Endothelial cell of umbilical vein (primary cell): ENCODE results near the gene PIGX. TPM values are rescaled to one million over a fixed set of nuclear protein-coding genes. Genes with fewer than 3 reads are reported as not detected.

Experiments
- BruUV-seq: library from RNA; stranded (reverse); fragments of 400-500 nt; replicated peaks from 2 replicates; lab custom pipeline; 2021; lab: Mats Ljungman, UMichigan
- CTCF ChIA-PET: fragments of 300-600, 350-600 bp; sonication (Branson Sonifier 250); formaldehyde crosslinking; loops from one replicate; lab custom pipeline; 2021; ENCODE audit warnings: antibody characterized with exemption, inconsistent platforms; lab: Charles Lee
- POLR2A ChIA-PET: fragments of 300-600, 350-600 bp; sonication (Branson Sonifier 250); formaldehyde crosslinking; loops from one replicate; lab custom pipeline; 2021; ENCODE audit warnings: antibody characterized with exemption, inconsistent platforms; lab: Charles Lee
- DNase-seq: peaks from one replicate; pipeline ENCODE4 v3.0.0-alpha.2; 2011; ENCODE audit warnings: low read depth, low spot score
- FAIRE-seq: peaks from 2 replicates; lab custom pipeline; 2011; peaks lifted over from hg19 to GRCh38; lab: Jason Lieb, UNC
- H2AFZ ChIP-seq: 2 replicates; pipeline ENCODE4 v1.6.0; 2012; ENCODE audit warnings: low read depth, low read length, control low read depth, inconsistent platforms
- H3K27ac ChIP-seq: 2 replicates; pipeline ENCODE4 v1.5.1; 2011; ENCODE audit warnings: low read depth, mild to moderate bottlenecking, control low read depth, low read length, moderate library complexity; ENCODE audit not compliant: insufficient read depth
- H3K27me3 ChIP-seq, 2 experiments: 2 replicates each; pipeline versions ENCODE4 v1.6.0 to v1.6.1; 2011; ENCODE audit warnings: low read length in 2 of 2, mixed read lengths in 1 of 2; ENCODE audit not compliant: control insufficient read depth in 2 of 2, insufficient read depth in 2 of 2
- H3K36me3 ChIP-seq, 2 experiments: 2 replicates in 1 of 2; 3 replicates in 1 of 2; pipeline ENCODE4 v1.5.1; 2011; ENCODE audit warnings: low read length in 2 of 2, mild to moderate bottlenecking in 1 of 2, moderate library complexity in 1 of 2; ENCODE audit not compliant: control insufficient read depth in 2 of 2, insufficient read depth in 2 of 2; ENCODE audit errors: extremely low read depth in 1 of 2
- H3K4me1 ChIP-seq: 3 replicates; pipeline ENCODE4 v1.5.1; 2011; ENCODE audit warnings: mild to moderate bottlenecking, low read length; ENCODE audit not compliant: control insufficient read depth, insufficient read depth; ENCODE audit errors: extremely low read depth
- H3K4me2 ChIP-seq: 2 replicates; pipeline ENCODE4 v1.6.1; 2011; ENCODE audit warnings: low read length, control low read depth, mixed read lengths; ENCODE audit not compliant: insufficient read depth
- H3K4me3 ChIP-seq, 3 experiments: fragments of 200-600 bp in 1 of 3; sonication (generic), shearing (Covaris generic) in 1 of 3; replicated peaks in 1 of 3; 2 replicates each; pipeline ENCODE4 v1.5.1; 2011 to 2016; ENCODE audit warnings: control low read depth in 3 of 3, low read length in 3 of 3, mild to moderate bottlenecking in 2 of 3, inconsistent platforms in 1 of 3, low read depth in 1 of 3, moderate library complexity in 1 of 3; ENCODE audit not compliant: insufficient read depth in 1 of 3
- H3K79me2 ChIP-seq: 2 replicates; pipeline ENCODE4 v1.6.0; 2012; ENCODE audit warnings: low read length, inconsistent platforms; ENCODE audit not compliant: control insufficient read depth, insufficient read depth
- H3K9ac ChIP-seq: replicated peaks from 2 replicates; pipeline ENCODE3; 2011; ENCODE audit warnings: low read length, control low read depth; ENCODE audit not compliant: insufficient read depth; ENCODE audit errors: extremely low read depth
- H3K9me1 ChIP-seq: replicated peaks from 3 replicates; pipeline ENCODE4 v1.6.0; 2011; ENCODE audit warnings: mild to moderate bottlenecking, low read length; ENCODE audit not compliant: control insufficient read depth, insufficient read depth; ENCODE audit errors: extremely low read depth
- H3K9me3 ChIP-seq: replicated peaks from 2 replicates; pipeline ENCODE4 v1.5.1; 2012; ENCODE audit warnings: low read length, inconsistent platforms; ENCODE audit not compliant: control insufficient read depth, insufficient read depth
- H4K20me1 ChIP-seq: replicated peaks from 2 replicates; pipeline ENCODE3; 2011; ENCODE audit warnings: mild to moderate bottlenecking, low read length; ENCODE audit not compliant: control insufficient read depth, insufficient read depth; ENCODE audit errors: extremely low read depth
- CTCF ChIP-seq, 2 donors: IDR thresholded peaks; 1 replicate in 1 of 2; 2 replicates in 1 of 2; pipeline ENCODE4 v1.5.1; 2011; ENCODE audit warnings: low read length in 2 of 2, mild to moderate bottlenecking in 2 of 2, moderate library complexity in 2 of 2, control low read depth in 1 of 2, inconsistent platforms in 1 of 2, low read depth in 1 of 2; ENCODE audit not compliant: insufficient read depth in 1 of 2; ENCODE audit errors: extremely low read depth in 1 of 2
- EZH2 ChIP-seq: IDR thresholded peaks from 2 replicates; pipeline ENCODE4 v1.6.1; 2012; ENCODE audit warnings: borderline replicate concordance, low read depth, mild to moderate bottlenecking, moderate library complexity, low read length, inconsistent platforms; ENCODE audit not compliant: severe bottlenecking
- FOS ChIP-seq: IDR thresholded peaks from 2 replicates; pipeline ENCODE4 v1.6.1; 2011; ENCODE audit warnings: mild to moderate bottlenecking, low read length, moderate library complexity, borderline replicate concordance; ENCODE audit not compliant: insufficient read depth
- GATA2 ChIP-seq: IDR thresholded peaks from 2 replicates; pipeline ENCODE4 v1.7.0; 2011; ENCODE audit warnings: low read depth, mild to moderate bottlenecking, moderate library complexity, mixed read lengths, low read length; ENCODE audit not compliant: insufficient read length, insufficient read depth
- JUN ChIP-seq: IDR thresholded peaks from 2 replicates; pipeline ENCODE4 v1.6.1; 2011; ENCODE audit warnings: borderline replicate concordance, low read depth; ENCODE audit not compliant: insufficient read length, insufficient read depth
- MAX ChIP-seq: IDR thresholded peaks from 2 replicates; pipeline ENCODE4 v1.6.1; 2011; ENCODE audit not compliant: insufficient read depth, insufficient read length
- MYC ChIP-seq: IDR thresholded peaks from one replicate; pipeline ENCODE4 v1.6.1; 2011; ENCODE audit warnings: mild to moderate bottlenecking, low read depth, low read length
- POLR2A ChIP-seq: IDR thresholded peaks from 2 replicates; pipeline ENCODE4 v1.6.1; 2012; ENCODE audit warnings: low read depth, mild to moderate bottlenecking, control low read depth, low read length
- POLR2AphosphoS5 ChIP-seq: IDR thresholded peaks from 2 replicates; pipeline ENCODE4 v1.6.1; 2012; ENCODE audit warnings: low read depth, mild to moderate bottlenecking, control low read depth, low read length, moderate library complexity; ENCODE audit not compliant: insufficient read depth
- dilution Hi-C: fragments of 300-500 bp; cut with MboI; formaldehyde crosslinking; loops from one replicate; pipeline ENCODE4 v1.15.0; 2019; ENCODE audit warnings: low sequenced_read_pairs; ENCODE audit not compliant: extremely low pct_ligation_motif_present
- intact Hi-C: fragments of 100-400 bp; cut with micrococcal nuclease; formaldehyde crosslinking; loops from one replicate; pipeline ENCODE4 v1.10.0; 2022
- polyA plus RNA-seq, 4 experiments: library from polyadenylated mRNA; depleted of rRNA in 3 of 4; stranded (reverse) in 3 of 4; unstranded in 1 of 4; fragments of >200 nt; gene quantifications; 2 replicates each; pipeline versions ENCODE4 v1.2.1 to v1.2.3, GENCODE V29; 2011 to 2012; ENCODE audit warnings: missing spikeins in 1 of 4
- total RNA-seq: library from RNA; stranded (reverse); gene quantifications from 2 replicates; pipeline ENCODE4 v1.2.3, GENCODE V29; 2021

The PIGX gene
- total and polyA plus RNA-seq, 2 donors (not counting 3 experiments of a cell fraction or from before 2014, with no cell fraction given), result 9.2 to 14.0 TPM

DNA sequence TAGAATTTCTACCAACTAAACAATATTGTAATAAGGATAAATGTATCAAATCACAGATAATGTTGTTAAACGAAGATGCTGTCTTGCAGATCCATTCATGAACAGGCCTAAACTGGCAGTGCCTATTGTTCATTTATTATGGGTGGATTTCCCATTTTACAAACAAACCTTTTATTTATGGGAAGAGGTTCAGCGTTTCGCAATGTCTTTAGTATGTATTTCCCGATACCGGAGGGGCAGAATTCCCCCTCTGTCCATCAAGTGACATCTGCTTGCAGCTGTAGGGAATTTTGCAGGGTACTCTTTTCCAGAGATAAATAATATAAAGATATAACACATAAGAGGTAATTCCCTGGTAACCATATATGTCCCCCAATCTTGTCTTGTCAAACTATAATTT is 5.8 kb upstream of the PIGX start:
- no peaks in the 10 kb centered on the region for H3K79me2 ChIP-seq
- FAIRE-seq, result no peak
- peaks cover 0 to 3% of the 10 kb centered on the region in 2 experiments for H3K27me3 ChIP-seq
- ChIA-PET CTCF (interaction anchor here (0.8 to 3.1 kb wide), 2 partner anchors 11 to 97 kb away, joined by 3 to 11 read pairs; no protein-coding TSS in a partner anchor), POLR2A (no interaction called here)
- H3K9me1 ChIP-seq, result no peaks in the 10 kb centered on the region
- H3K4me3 ChIP-seq, result no peak overlapping the region
- DNase-seq, result no peak
- H3K4me1 ChIP-seq, result peaks cover 3% of the 10 kb centered on the region
- H3K9me3 ChIP-seq, result no peaks in the 10 kb centered on the region
- no peaks in the 10 kb centered on the region for H3K36me3 ChIP-seq
- H4K20me1 ChIP-seq, result no peaks in the 10 kb centered on the region
- intact Hi-C loops (no loop called here), dilution Hi-C loops (no loop called here)
- no TSS peak for BruUV-seq
- no peak overlapping the region for H3K9ac ChIP-seq
- no peak overlapping the region for H2AFZ ChIP-seq
- TF ChIP-seq MYC, result no peak
- TF ChIP-seq POLR2A, result no peak
- no peak for TF ChIP-seq GATA2
- TF ChIP-seq MAX, result no peak
- no peak overlapping the region for H3K4me2 ChIP-seq
- no peak overlapping the region for H3K27ac ChIP-seq

DNA sequence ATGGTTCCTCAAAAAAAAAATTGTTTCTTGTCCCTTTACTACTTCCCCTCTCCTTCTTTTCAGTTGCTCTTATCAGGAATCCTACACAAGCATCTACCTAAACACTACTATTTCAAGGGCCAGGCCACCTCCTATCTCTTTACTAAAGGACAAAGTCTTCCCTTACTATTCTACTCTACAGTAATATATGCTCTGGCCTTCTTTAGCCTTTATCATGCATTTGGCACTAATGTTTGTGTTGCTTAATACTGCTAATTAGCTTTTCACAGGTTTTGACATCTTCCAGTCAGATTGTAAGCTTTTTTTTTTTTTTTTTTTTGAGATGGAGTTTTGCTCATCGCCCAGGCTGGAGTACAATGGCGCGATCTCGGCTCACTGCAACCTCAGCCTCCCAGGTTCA is 5.4 kb upstream of the PIGX start:
- no TSS peak for BruUV-seq
- intact Hi-C loops (no loop called here), dilution Hi-C loops (no loop called here)
- no peaks in the 10 kb centered on the region for H3K9me1 ChIP-seq
- H4K20me1 ChIP-seq, result no peaks in the 10 kb centered on the region
- peaks cover 7% of the 10 kb centered on the region for H3K4me1 ChIP-seq
- H3K4me2 ChIP-seq, result no peak overlapping the region
- no peak overlapping the region for H3K27ac ChIP-seq
- TF ChIP-seq MYC (no peak), POLR2AphosphoS5 (no peak), JUN (no peak), CTCF (IDR thresholded peaks at IDR 0.05; ENCODE audit: extremely low read depth in 1 of 2, insufficient read depth in 1 of 2, low read depth in 1 of 2, low read length in 2 of 2) (no peak), MAX (no peak), FOS (no peak), POLR2A (no peak), EZH2 (no peak), GATA2 (no peak)
- H3K9ac ChIP-seq, result no peak overlapping the region
- DNase-seq (no peak), FAIRE-seq (no peak)
- no peaks in the 10 kb centered on the region for H3K9me3 ChIP-seq
- ChIA-PET POLR2A (no interaction called here), CTCF (interaction anchor here (0.8 to 3.1 kb wide), 6 partner anchors 11 to 97 kb away, joined by 3 to 11 read pairs (median 6); no protein-coding TSS in a partner anchor)
- peaks cover 0 to 3% of the 10 kb centered on the region in 2 experiments for H3K27me3 ChIP-seq
- no peak overlapping the region for H2AFZ ChIP-seq
- no peaks in the 10 kb centered on the region for H3K36me3 ChIP-seq
- no peaks in the 10 kb centered on the region for H3K79me2 ChIP-seq
- H3K4me3 ChIP-seq, result no peak overlapping the region
